HepG2 (cell line): ENCODE results near the gene GUCY2F. TPM values are rescaled to one million over a fixed set of nuclear protein-coding genes. Genes with fewer than 3 reads are reported as not detected.

Experiments
- ATAC-seq: fragments of 200-7000 bp; cut with Tn5 transposase; 3 replicates; pipeline ENCODE4 v1.9.1; 2020; ENCODE audit warnings: mild to moderate bottlenecking, moderate library complexity
- BruUV-seq: library from RNA; stranded (reverse); fragments of 400-500 nt; replicated peaks from 2 replicates; lab custom pipeline; 2021; lab: Mats Ljungman, UMichigan
- CTCF ChIA-PET: fragments of 300-600 bp; formaldehyde crosslinking; extraction: SDS; loops from one replicate; lab custom pipeline; 2021; ENCODE audit warnings: low total read pairs, inconsistent platforms, low intra/inter-chr PET ratio; lab: Yijun Ruan, JAX
- POLR2A ChIA-PET: fragments of 350-600 bp; sonication (Branson Sonifier 250); formaldehyde crosslinking; loops from one replicate; lab custom pipeline; 2020; ENCODE audit warnings: antibody characterized with exemption, inconsistent platforms; lab: Yijun Ruan, JAX
- DNase-seq: peaks from one replicate; pipeline ENCODE4 v3.0.0-alpha.2; 2015; ENCODE audit warnings: low spot score
- FAIRE-seq: peaks from 3 replicates; lab custom pipeline; 2011; peaks lifted over from hg19 to GRCh38; lab: Jason Lieb, UNC
- H2AFZ ChIP-seq: one replicate; pipeline ENCODE4 v1.6.1; 2011; ENCODE audit warnings: low read length, inconsistent platforms
- H3K27ac ChIP-seq: fragments of 300-600 bp; 3 replicates; pipeline ENCODE4 v1.8.0; 2011; ENCODE audit warnings: mixed run types, mild to moderate bottlenecking, mixed read lengths, low read length, inconsistent platforms; ENCODE audit not compliant: insufficient read depth; ENCODE audit errors: extremely low read length
- H3K27me3 ChIP-seq, 2 experiments: fragments of 200-600 bp in 1 of 2; 2 replicates in 1 of 2; 3 replicates in 1 of 2; pipeline versions ENCODE4 v1.6.0 to v1.8.0; 2011; ENCODE audit warnings: low read length in 2 of 2, mild to moderate bottlenecking in 2 of 2, moderate library complexity in 2 of 2, inconsistent platforms in 1 of 2; ENCODE audit not compliant: insufficient read depth in 2 of 2, control insufficient read depth in 1 of 2
- H3K36me3 ChIP-seq, 2 experiments: fragments of 200-600 bp in 1 of 2; replicated peaks in 1 of 2; 2 replicates in 1 of 2; 3 replicates in 1 of 2; pipeline versions ENCODE4 v1.5.1 to v1.8.0; 2011; ENCODE audit warnings: low read length in 2 of 2, inconsistent platforms in 1 of 2; ENCODE audit not compliant: insufficient read depth in 2 of 2, control insufficient read depth in 1 of 2
- H3K4me1 ChIP-seq: 2 replicates; pipeline ENCODE4 v1.5.1; 2012; ENCODE audit warnings: low read length, inconsistent platforms; ENCODE audit not compliant: insufficient read depth
- H3K4me2 ChIP-seq: 2 replicates; pipeline ENCODE4 v1.6.0; 2011; ENCODE audit warnings: low read depth, low read length, inconsistent platforms
- H3K4me3 ChIP-seq, 3 experiments: fragments of 200-600 bp in 1 of 3; sonication (generic), shearing (Covaris generic) in 1 of 3; replicated peaks in 1 of 3; 2 replicates each; pipeline ENCODE4 v1.5.1; 2011 to 2016; ENCODE audit warnings: low read length in 3 of 3, inconsistent platforms in 2 of 3, low read depth in 2 of 3, mild to moderate bottlenecking in 2 of 3, control low read depth in 1 of 3, mixed read lengths in 1 of 3; ENCODE audit not compliant: insufficient read depth in 1 of 3
- H3K79me2 ChIP-seq: one replicate; pipeline ENCODE4 v1.6.1; 2011; ENCODE audit warnings: low read length, inconsistent platforms; ENCODE audit not compliant: insufficient read depth
- H3K9ac ChIP-seq: 2 replicates; pipeline ENCODE4 v1.6.0; 2011; ENCODE audit warnings: mild to moderate bottlenecking, low read depth, low read length, inconsistent platforms; ENCODE audit not compliant: insufficient read depth
- H3K9me3 ChIP-seq: 2 replicates; pipeline ENCODE4 v1.5.1; 2012; ENCODE audit warnings: mild to moderate bottlenecking, low read length
- H4K20me1 ChIP-seq: 2 replicates; pipeline ENCODE4 v1.6.0; 2011; ENCODE audit warnings: inconsistent platforms, mild to moderate bottlenecking, low read length, moderate library complexity; ENCODE audit not compliant: insufficient read depth
- FLYWCH1 ChIP-seq: sonication (generic); formaldehyde crosslinking; IDR thresholded peaks from 2 replicates; pipeline ENCODE4 v1.8.1; 2023; ENCODE audit warnings: mild to moderate bottlenecking, missing genetic modification reagents
- HHEX ChIP-seq: IDR thresholded peaks from 2 replicates; pipeline ENCODE4 v1.6.1; 2016; ENCODE audit warnings: control low read depth
- HNRNPLL ChIP-seq: fragments of 200-400 bp; formaldehyde crosslinking; IDR thresholded peaks from 2 replicates; pipeline ENCODE4 v1.6.1; 2017; ENCODE audit warnings: mild to moderate bottlenecking, low read depth, low read length; ENCODE audit not compliant: poor library complexity, severe bottlenecking
- KMT2A ChIP-seq: sonication (generic); formaldehyde crosslinking; IDR thresholded peaks from 2 replicates; pipeline ENCODE4 v1.4.0; 2020; ENCODE audit warnings: missing genetic modification reagents
- PHF20 ChIP-seq: sonication (generic); formaldehyde crosslinking; IDR thresholded peaks from 2 replicates; pipeline ENCODE4 v1.5.0; 2020; ENCODE audit warnings: mild to moderate bottlenecking, missing genetic modification reagents
- TBP ChIP-seq: sonication (generic); formaldehyde crosslinking; IDR thresholded peaks from 2 replicates; pipeline ENCODE4 v1.5.0; 2020; ENCODE audit warnings: missing genetic modification reagents
- ZFYVE20 ChIP-seq: sonication (generic); formaldehyde crosslinking; IDR thresholded peaks from 2 replicates; pipeline ENCODE4 v1.8.0; 2023; ENCODE audit warnings: low read depth, mild to moderate bottlenecking, moderate library complexity, missing genetic modification reagents, borderline replicate concordance
- ZNF772 ChIP-seq: sonication (generic); formaldehyde crosslinking; IDR thresholded peaks from 2 replicates; pipeline ENCODE4 v1.5.0; 2020; ENCODE audit warnings: mild to moderate bottlenecking, missing genetic modification reagents
- ZNF841 ChIP-seq: sonication (generic); formaldehyde crosslinking; IDR thresholded peaks from 2 replicates; pipeline ENCODE4 v1.8.1; 2023; ENCODE audit warnings: missing genetic modification reagents, borderline replicate concordance
- ZSCAN31 ChIP-seq: sonication (generic); formaldehyde crosslinking; IDR thresholded peaks from 2 replicates; pipeline ENCODE4 v1.5.0; 2020; ENCODE audit warnings: low read depth, mild to moderate bottlenecking, missing genetic modification reagents
- WGBS: methylation state at CpG from one replicate; pipeline ENCODE4 v1.1.6; 2017; ENCODE audit warnings: low lambda C conversion rate; 5-methylcytosine and 5-hydroxymethylcytosine counted together
- in situ Hi-C: cut with HindIII; loops from 2 replicates; pipeline ENCODE4 v1.10.0; 2017; ENCODE audit warnings: low pct_unique_long_range_greater_than_20kb; ENCODE audit not compliant: extremely low pct_ligation_motif_present
- intact Hi-C: fragments of 100-400 bp; cut with micrococcal nuclease; formaldehyde crosslinking; loops from one replicate; pipeline ENCODE4 v1.10.0; 2022; ENCODE audit not compliant: unreplicated experiment
- polyA plus RNA-seq, 8 experiments: library from polyadenylated mRNA; depleted of rRNA in 3 of 8; stranded (reverse) in 7 of 8; unstranded in 1 of 8; fragments of >200 nt; fragmentation: Illumina TruSeq in 4 of 8; extraction: Trizol in 4 of 8; gene quantifications; 2 replicates each; pipeline versions ENCODE4 v1.2.1 to v1.2.3, GENCODE V29; 2011 to 2016; ENCODE audit warnings: low read depth in 4 of 8, missing spikeins in 1 of 8, mixed read lengths in 1 of 8; ENCODE audit not compliant: insufficient read depth in 1 of 8
- total RNA-seq, 5 experiments: library from RNA; depleted of rRNA; stranded (reverse); fragments of >200 nt; fragmentation: Illumina TruSeq; extraction: Trizol; gene quantifications; 2 replicates each; pipeline ENCODE4 v1.2.3, GENCODE V29; 2016; ENCODE audit warnings: low read depth in 1 of 5
- TF ChIP-seq, protein P1 (sequence below), 2 experiments: sonication (generic) in 1 of 2; formaldehyde crosslinking in 1 of 2; IDR thresholded peaks; 2 replicates each; pipeline versions ENCODE4 v1.6.1 to v1.9.0; 2014 to 2022; ENCODE audit warnings: antibody characterized with exemption in 1 of 2, borderline replicate concordance in 1 of 2, inconsistent platforms in 1 of 2, low read depth in 1 of 2, missing genetic modification reagents in 1 of 2
- TF ChIP-seq, protein P2 (sequence below), 2 experiments: fragments of 450-650 bp in 1 of 2; sonication (generic) in 1 of 2; formaldehyde crosslinking; IDR thresholded peaks; 2 replicates each; pipeline versions ENCODE4 v1.5.0 to v1.8.0; 2020 to 2022; ENCODE audit warnings: mild to moderate bottlenecking in 1 of 2, missing genetic modification reagents in 1 of 2
- TF ChIP-seq, protein P3 (sequence below): sonication (generic); formaldehyde crosslinking; IDR thresholded peaks from 2 replicates; pipeline ENCODE4 v1.5.1; 2020; ENCODE audit warnings: missing genetic modification reagents, mild to moderate bottlenecking, borderline replicate concordance

Gene GUCY2F
- total and polyA plus RNA-seq, 2 of the 13 experiments (the other 11 are each of a cell fraction or from before 2014, with no cell fraction given) = 0.03 TPM; not detected in 1

DNA sequence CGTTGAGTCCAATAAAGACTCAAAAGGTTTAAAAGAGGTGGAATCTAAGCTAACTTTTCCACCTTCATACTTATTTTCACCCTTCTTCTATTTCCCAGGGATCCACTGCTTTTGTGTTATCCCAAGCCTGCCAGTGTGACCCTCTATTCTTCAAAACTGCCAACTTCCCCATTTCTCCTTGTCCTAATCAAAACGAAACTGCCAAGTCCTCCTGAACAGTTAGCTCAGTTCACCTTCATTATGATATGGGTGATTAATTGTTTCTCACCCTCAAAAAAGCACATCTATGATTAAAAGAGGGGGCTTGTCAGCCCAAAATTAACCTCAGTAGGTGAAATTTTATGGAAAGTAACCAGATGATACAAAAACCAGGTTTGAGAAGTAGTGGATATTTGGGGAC, 108.4 kb downstream of the GUCY2F start (continued):
- TF ChIP-seq ZSCAN31 (CRISPR knock-in tag) (no peak), KMT2A (CRISPR knock-in tag) (no peak)
- TF ChIP-seq, protein P1, sequence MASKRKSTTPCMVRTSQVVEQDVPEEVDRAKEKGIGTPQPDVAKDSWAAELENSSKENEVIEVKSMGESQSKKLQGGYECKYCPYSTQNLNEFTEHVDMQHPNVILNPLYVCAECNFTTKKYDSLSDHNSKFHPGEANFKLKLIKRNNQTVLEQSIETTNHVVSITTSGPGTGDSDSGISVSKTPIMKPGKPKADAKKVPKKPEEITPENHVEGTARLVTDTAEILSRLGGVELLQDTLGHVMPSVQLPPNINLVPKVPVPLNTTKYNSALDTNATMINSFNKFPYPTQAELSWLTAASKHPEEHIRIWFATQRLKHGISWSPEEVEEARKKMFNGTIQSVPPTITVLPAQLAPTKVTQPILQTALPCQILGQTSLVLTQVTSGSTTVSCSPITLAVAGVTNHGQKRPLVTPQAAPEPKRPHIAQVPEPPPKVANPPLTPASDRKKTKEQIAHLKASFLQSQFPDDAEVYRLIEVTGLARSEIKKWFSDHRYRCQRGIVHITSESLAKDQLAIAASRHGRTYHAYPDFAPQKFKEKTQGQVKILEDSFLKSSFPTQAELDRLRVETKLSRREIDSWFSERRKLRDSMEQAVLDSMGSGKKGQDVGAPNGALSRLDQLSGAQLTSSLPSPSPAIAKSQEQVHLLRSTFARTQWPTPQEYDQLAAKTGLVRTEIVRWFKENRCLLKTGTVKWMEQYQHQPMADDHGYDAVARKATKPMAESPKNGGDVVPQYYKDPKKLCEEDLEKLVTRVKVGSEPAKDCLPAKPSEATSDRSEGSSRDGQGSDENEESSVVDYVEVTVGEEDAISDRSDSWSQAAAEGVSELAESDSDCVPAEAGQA (IDR thresholded peaks at IDR 0.05; ENCODE audit: low read depth) = no peak
- TF ChIP-seq, protein P1 (CRISPR knock-in tag; IDR thresholded peaks at IDR 0.05; ENCODE audit: borderline replicate concordance) = no peak
- TF ChIP-seq, protein P2, sequence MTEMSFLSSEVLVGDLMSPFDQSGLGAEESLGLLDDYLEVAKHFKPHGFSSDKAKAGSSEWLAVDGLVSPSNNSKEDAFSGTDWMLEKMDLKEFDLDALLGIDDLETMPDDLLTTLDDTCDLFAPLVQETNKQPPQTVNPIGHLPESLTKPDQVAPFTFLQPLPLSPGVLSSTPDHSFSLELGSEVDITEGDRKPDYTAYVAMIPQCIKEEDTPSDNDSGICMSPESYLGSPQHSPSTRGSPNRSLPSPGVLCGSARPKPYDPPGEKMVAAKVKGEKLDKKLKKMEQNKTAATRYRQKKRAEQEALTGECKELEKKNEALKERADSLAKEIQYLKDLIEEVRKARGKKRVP (CRISPR knock-in tag; IDR thresholded peaks at IDR 0.05) = no peak

DNA sequence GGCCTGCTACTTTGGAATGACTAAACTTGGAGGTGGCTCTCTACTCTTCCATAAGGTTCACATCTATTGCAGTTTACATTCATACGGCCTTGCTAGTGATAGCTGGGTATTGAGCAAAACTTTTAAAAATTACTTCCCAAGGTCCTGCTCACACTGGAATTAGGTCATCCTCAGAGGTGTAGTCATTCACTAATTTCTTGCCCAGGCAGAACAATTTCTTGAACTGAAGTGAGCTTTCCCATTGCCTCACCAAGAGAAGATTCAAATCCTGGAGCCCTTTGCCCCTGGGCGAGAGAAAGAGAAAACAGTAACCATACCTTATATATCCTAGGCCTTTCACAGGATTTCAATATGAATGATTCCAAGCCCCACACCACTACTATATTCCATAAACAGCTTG, 109.2 kb downstream of the GUCY2F start:
- H3K36me3 ChIP-seq = no peaks in the 10 kb centered on the region
- H3K27me3 ChIP-seq = no peaks in the 10 kb centered on the region
- DNase-seq (no peak), FAIRE-seq (no peak), ATAC-seq (no peak)
- no peaks in the 10 kb centered on the region for H3K79me2 ChIP-seq
- BruUV-seq = no TSS peak
- WGBS = 6% methylated on average over 2 of the region's 2 CpGs
- CTCF ChIA-PET = no interaction called here
- no peaks in the 10 kb centered on the region for H4K20me1 ChIP-seq
- no peak overlapping the region for H3K27ac ChIP-seq
- H3K9me3 ChIP-seq = no peaks in the 10 kb centered on the region
- no peak overlapping the region for H3K9ac ChIP-seq
- no peak overlapping the region for H3K4me3 ChIP-seq
- H3K4me1 ChIP-seq = no peaks in the 10 kb centered on the region
- in situ Hi-C loops (no loop called here), intact Hi-C loops (no loop called here)
- POLR2A ChIA-PET = no interaction called here
- no peak overlapping the region for H3K4me2 ChIP-seq
- H2AFZ ChIP-seq = no peak overlapping the region
- TF ChIP-seq PHF20 (CRISPR knock-in tag) (no peak), HHEX (CRISPR knock-in tag) (no peak), HNRNPLL (no peak), ZNF772 (CRISPR knock-in tag) (no peak), TBP (CRISPR knock-in tag) (no peak), ZNF841 (CRISPR knock-in tag) (no peak), FLYWCH1 (CRISPR knock-in tag) (no peak), ZFYVE20 (CRISPR knock-in tag) (no peak)
- TF ChIP-seq, protein P3, sequence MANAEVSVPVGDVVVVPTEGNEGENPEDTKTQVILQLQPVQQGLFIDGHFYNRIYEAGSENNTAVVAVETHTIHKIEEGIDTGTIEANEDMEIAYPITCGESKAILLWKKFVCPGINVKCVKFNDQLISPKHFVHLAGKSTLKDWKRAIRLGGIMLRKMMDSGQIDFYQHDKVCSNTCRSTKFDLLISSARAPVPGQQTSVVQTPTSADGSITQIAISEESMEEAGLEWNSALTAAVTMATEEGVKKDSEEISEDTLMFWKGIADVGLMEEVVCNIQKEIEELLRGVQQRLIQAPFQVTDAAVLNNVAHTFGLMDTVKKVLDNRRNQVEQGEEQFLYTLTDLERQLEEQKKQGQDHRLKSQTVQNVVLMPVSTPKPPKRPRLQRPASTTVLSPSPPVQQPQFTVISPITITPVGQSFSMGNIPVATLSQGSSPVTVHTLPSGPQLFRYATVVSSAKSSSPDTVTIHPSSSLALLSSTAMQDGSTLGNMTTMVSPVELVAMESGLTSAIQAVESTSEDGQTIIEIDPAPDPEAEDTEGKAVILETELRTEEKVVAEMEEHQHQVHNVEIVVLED (CRISPR knock-in tag) = no peak
